Measurements from ENCODE around the gene MGST3. TPM values are rescaled to one million over a fixed set of nuclear protein-coding genes. Genes with fewer than 3 reads are reported as not detected.

The MGST3 gene
- polyA plus RNA-seq, 2 of the 4 experiments (the other 2 are of a cell fraction) = 216 to 217 TPM

DNA sequence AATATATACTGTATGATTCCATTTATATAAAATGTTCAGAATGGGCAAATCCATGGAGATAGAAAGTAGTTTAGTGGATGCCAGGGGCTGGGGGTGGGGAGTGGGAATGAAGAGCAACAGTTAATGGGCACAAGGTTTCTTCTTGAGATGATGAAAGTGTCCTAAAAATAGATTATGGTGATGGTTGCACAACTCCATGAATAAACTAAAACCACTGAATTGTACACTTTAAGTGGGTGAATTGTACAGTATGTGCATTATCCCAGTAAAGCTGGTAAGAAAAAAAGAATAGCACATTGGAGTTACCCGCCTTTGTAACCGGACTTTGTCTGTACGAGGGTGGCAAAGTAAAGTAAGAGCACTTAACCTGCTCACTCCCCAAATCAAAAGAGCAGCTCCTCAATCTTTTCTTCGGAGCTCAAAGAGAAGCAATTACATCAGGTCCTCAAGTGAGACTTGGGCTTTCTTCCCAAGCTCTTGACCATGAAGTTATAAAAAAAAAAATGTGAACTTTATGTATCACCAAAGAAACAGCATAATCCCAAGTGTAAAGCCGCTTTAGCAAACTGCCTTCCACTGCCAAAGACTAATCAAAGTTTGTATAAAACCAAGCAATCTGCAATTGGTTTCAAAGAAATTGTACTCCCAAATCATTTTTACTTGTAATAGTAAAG, 35.3 kb downstream of the MGST3 start:
- FAIRE-seq (no peak), DNase-seq (ENCODE audit: low read depth in 1 of 2, low spot score in 1 of 2) (no peak), ATAC-seq (no peak)
- POLR2A ChIA-PET = no interaction called here
- H3K27ac ChIP-seq = no peak overlapping the region
- no peaks in the 10 kb centered on the region; the same call in 2 of the 3 replicates for H3K4me1 ChIP-seq
- no peak overlapping the region for H3K4me3 ChIP-seq
- H3K4me2 ChIP-seq = no peak overlapping the region
- CTCF ChIA-PET = interaction anchor here (0.8 to 1.5 kb wide), 4 partner anchors 18 to 247 kb away, joined by 3 to 5 read pairs (median 3); partner anchors contain the start of gene ALDH9A1
- WGBS (ENCODE audit: missing lambda C conversion rate) = 72% methylated on average over 5 of the region's 5 CpGs
- TF ChIP-seq, protein P1, sequence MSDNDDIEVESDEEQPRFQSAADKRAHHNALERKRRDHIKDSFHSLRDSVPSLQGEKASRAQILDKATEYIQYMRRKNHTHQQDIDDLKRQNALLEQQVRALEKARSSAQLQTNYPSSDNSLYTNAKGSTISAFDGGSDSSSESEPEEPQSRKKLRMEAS (IDR thresholded peaks at IDR 0.05) = no peak
- TF ChIP-seq RAD21 (conservative IDR thresholded peaks at IDR 0.05 in 1 of 2, IDR thresholded peaks at IDR 0.05 in 1 of 2) (no peak), EHMT2 (IDR thresholded peaks at IDR 0.05; ENCODE audit: low read depth) (no peak), JUNB (IDR thresholded peaks at IDR 0.05) (no peak), RARB (CRISPR knock-in tag; IDR thresholded peaks at IDR 0.05) (no peak), HOXA7 (CRISPR knock-in tag; IDR thresholded peaks at IDR 0.05) (no peak), ZNF302 (CRISPR knock-in tag; IDR thresholded peaks at IDR 0.05) (no peak), EP300 (IDR thresholded peaks at IDR 0.05) (no peak), ESRRA (IDR thresholded peaks at IDR 0.05; ENCODE audit: borderline replicate concordance, low read length) (no peak), NPAS2 (CRISPR knock-in tag; IDR thresholded peaks at IDR 0.05; ENCODE audit: borderline replicate concordance) (no peak), EHF (CRISPR knock-in tag; IDR thresholded peaks at IDR 0.05) (no peak), BHLHE40 (IDR thresholded peaks at IDR 0.05; ENCODE audit: low read depth, low read length) (no peak), TP53 (CRISPR knock-in tag; IDR thresholded peaks at IDR 0.05) (no peak), ZC3H11A (IDR thresholded peaks at IDR 0.05) (no peak), CHD2 (IDR thresholded peaks at IDR 0.05; ENCODE audit: low read length, partially characterized antibody) (no peak), KDM5A (IDR thresholded peaks at IDR 0.05) (no peak)
- TF ChIP-seq, protein P2, sequence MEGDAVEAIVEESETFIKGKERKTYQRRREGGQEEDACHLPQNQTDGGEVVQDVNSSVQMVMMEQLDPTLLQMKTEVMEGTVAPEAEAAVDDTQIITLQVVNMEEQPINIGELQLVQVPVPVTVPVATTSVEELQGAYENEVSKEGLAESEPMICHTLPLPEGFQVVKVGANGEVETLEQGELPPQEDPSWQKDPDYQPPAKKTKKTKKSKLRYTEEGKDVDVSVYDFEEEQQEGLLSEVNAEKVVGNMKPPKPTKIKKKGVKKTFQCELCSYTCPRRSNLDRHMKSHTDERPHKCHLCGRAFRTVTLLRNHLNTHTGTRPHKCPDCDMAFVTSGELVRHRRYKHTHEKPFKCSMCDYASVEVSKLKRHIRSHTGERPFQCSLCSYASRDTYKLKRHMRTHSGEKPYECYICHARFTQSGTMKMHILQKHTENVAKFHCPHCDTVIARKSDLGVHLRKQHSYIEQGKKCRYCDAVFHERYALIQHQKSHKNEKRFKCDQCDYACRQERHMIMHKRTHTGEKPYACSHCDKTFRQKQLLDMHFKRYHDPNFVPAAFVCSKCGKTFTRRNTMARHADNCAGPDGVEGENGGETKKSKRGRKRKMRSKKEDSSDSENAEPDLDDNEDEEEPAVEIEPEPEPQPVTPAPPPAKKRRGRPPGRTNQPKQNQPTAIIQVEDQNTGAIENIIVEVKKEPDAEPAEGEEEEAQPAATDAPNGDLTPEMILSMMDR (IDR thresholded peaks at IDR 0.05) = no peak
- TF ChIP-seq, protein P3, sequence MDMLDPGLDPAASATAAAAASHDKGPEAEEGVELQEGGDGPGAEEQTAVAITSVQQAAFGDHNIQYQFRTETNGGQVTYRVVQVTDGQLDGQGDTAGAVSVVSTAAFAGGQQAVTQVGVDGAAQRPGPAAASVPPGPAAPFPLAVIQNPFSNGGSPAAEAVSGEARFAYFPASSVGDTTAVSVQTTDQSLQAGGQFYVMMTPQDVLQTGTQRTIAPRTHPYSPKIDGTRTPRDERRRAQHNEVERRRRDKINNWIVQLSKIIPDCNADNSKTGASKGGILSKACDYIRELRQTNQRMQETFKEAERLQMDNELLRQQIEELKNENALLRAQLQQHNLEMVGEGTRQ (IDR thresholded peaks at IDR 0.05) = no peak
- TF ChIP-seq, protein P4, sequence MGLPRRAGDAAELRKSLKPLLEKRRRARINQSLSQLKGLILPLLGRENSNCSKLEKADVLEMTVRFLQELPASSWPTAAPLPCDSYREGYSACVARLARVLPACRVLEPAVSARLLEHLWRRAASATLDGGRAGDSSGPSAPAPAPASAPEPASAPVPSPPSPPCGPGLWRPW (IDR thresholded peaks at IDR 0.05) = no peak
- TF ChIP-seq, protein P5, sequence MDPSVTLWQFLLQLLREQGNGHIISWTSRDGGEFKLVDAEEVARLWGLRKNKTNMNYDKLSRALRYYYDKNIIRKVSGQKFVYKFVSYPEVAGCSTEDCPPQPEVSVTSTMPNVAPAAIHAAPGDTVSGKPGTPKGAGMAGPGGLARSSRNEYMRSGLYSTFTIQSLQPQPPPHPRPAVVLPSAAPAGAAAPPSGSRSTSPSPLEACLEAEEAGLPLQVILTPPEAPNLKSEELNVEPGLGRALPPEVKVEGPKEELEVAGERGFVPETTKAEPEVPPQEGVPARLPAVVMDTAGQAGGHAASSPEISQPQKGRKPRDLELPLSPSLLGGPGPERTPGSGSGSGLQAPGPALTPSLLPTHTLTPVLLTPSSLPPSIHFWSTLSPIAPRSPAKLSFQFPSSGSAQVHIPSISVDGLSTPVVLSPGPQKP (IDR thresholded peaks at IDR 0.05; ENCODE audit: low read depth, low read length) = no peak
- H3K9me3 ChIP-seq = no peaks in the 10 kb centered on the region

DNA sequence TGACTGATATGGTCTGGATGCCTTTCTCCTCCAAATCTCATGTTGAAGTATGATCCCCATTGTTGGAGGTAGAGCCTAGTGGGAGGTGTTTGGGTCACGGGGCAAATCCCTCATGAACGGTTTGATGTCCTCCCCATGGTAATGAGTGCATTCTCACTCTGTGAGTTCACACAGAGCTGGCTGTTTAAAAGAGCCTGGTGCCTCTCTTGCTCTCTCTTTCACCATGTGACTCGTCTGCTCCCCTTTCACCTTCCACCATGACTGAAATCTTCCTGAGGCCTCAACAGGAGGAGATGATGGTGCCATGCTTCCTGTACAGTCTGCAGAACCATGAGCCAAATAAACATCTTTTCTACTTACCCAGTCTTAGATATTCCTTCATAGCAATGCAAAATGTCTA, 37.1 kb downstream of the MGST3 start:
- Histone ChIP-seq H3K4me1 (no peaks in the 10 kb centered on the region; the same call in 2 of the 3 replicates), H3K9me3 (no peaks in the 10 kb centered on the region), H3K4me2 (no peak overlapping the region), H3K4me3 (no peak overlapping the region), H3K27ac (no peak overlapping the region)
- ChIA-PET CTCF (interaction anchor here (0.7 to 1.3 kb wide), 2 partner anchors 9 to 32 kb away, joined by 5 read pairs; no protein-coding TSS in a partner anchor), POLR2A (no interaction called here)
- FAIRE-seq (no peak), DNase-seq (ENCODE audit: low read depth in 1 of 2, low spot score in 1 of 2) (no peak), ATAC-seq (no peak)
- WGBS (ENCODE audit: missing lambda C conversion rate) = 95% methylated on average over 3 of the region's 3 CpGs
- TF ChIP-seq KDM5A (IDR thresholded peaks at IDR 0.05) = no peak

All from A549 (cell line).